T-cell (primary cell): Measurements from ENCODE around the gene GRIK4. TPM values are rescaled to one million over a fixed set of nuclear protein-coding genes. Genes with fewer than 3 reads are reported as not detected.
A peak's percentile ranks its signal among the peaks of the same experiment; 100 is the strongest.
"Not testable (repeated sequence)": the region's sequence is repeated elsewhere in the genome, so short reads cannot be mapped to it uniquely, and the experiment has no call there.

Source experiments
- ATAC-seq, 4 experiments: fragments of 200-7000 bp in 3 of 4; fragments of 150-1000 bp in 1 of 4; cut with Tn5 transposase; replicated peaks in 1 of 4; 1 replicate in 3 of 4; 2 replicates in 1 of 4; pipeline ENCODE4 v1.10.0; 2021; ENCODE audit warnings: moderate library complexity in 3 of 4, mild to moderate bottlenecking in 2 of 4, moderate number of reproducible peaks in 1 of 4
- CTCF ChIA-PET, 2 donors: fragments of 300-600 bp; sonication (Branson Sonifier 250); formaldehyde crosslinking; loops; one replicate each; lab custom pipeline; 2022; ENCODE audit warnings: antibody characterized with exemption in 2 of 2; lab: Charles Lee
- POLR2A ChIA-PET, 2 donors: fragments of 300-600 bp; sonication (Branson Sonifier 250); formaldehyde crosslinking; loops; one replicate each; lab custom pipeline; 2022; ENCODE audit warnings: antibody characterized with exemption in 2 of 2; lab: Charles Lee
- DNase-seq, 35 experiments: peaks; one replicate each; pipeline versions ENCODE4 v3.0.0 to v3.0.0-alpha.2; 2013 to 2023
- H3K27ac ChIP-seq: one replicate; pipeline ENCODE4 v1.5.1; 2013; ENCODE audit warnings: low read length
- H3K27me3 ChIP-seq, 2 experiments: replicated peaks in 1 of 2; 1 replicate in 1 of 2; 2 replicates in 1 of 2; pipeline versions ENCODE4 v1.6.1 to v1.7.0; 2013; ENCODE audit warnings: low read length in 1 of 2, mixed read lengths in 1 of 2; ENCODE audit not compliant: control insufficient read depth in 2 of 2, insufficient read depth in 2 of 2; ENCODE audit errors: extremely low read depth in 1 of 2
- H3K36me3 ChIP-seq, 2 donors: 1 replicate in 1 of 2; 2 replicates in 1 of 2; pipeline versions ENCODE4 v1.6.1 to v1.7.0; 2013; ENCODE audit warnings: low read length in 1 of 2; ENCODE audit not compliant: control insufficient read depth in 2 of 2, insufficient read depth in 1 of 2; ENCODE audit errors: extremely low read depth in 1 of 2
- H3K4me1 ChIP-seq, 2 experiments: 1 replicate in 1 of 2; 2 replicates in 1 of 2; pipeline versions ENCODE4 v1.6.1 to v1.7.0; 2013; ENCODE audit warnings: low read length in 2 of 2, mixed read lengths in 1 of 2; ENCODE audit not compliant: insufficient read depth in 2 of 2, control insufficient read depth in 1 of 2; ENCODE audit errors: extremely low read depth in 1 of 2
- H3K4me3 ChIP-seq, 2 donors: 1 replicate in 1 of 2; 2 replicates in 1 of 2; pipeline versions ENCODE4 v1.5.1 to v1.7.0; 2013; ENCODE audit warnings: mild to moderate bottlenecking in 2 of 2, low read length in 1 of 2, moderate library complexity in 1 of 2; ENCODE audit not compliant: control insufficient read depth in 1 of 2; ENCODE audit errors: extremely low read depth in 1 of 2
- H3K9me3 ChIP-seq: 2 replicates; pipeline ENCODE4 v1.7.0; 2013
- H3K27ac Mint-ChIP-seq, 2 donors: one replicate each; pipeline ENCODE4 v1.8.0; 2020 to 2021; ENCODE audit warnings: mild to moderate bottlenecking in 2 of 2, mixed read lengths in 2 of 2
- H3K27me3 Mint-ChIP-seq, 2 donors: one replicate each; pipeline ENCODE4 v1.8.0; 2021 to 2022; ENCODE audit warnings: mixed read lengths in 2 of 2
- H3K36me3 Mint-ChIP-seq: one replicate; pipeline ENCODE4 v1.8.0; 2021; ENCODE audit warnings: mixed read lengths
- H3K4me1 Mint-ChIP-seq, 3 donors: one replicate each; pipeline ENCODE4 v1.8.0; 2020 to 2022; ENCODE audit warnings: mixed read lengths in 3 of 3, mild to moderate bottlenecking in 1 of 3
- H3K4me3 Mint-ChIP-seq, 3 donors: one replicate each; pipeline ENCODE4 v1.8.0; 2020 to 2022; ENCODE audit warnings: mild to moderate bottlenecking in 3 of 3, mixed read lengths in 3 of 3, moderate library complexity in 3 of 3
- H3K9me3 Mint-ChIP-seq, 3 donors: one replicate each; pipeline ENCODE4 v1.8.0; 2020 to 2022; ENCODE audit warnings: mixed read lengths in 3 of 3
- WGBS: methylation state at CpG from one replicate; pipeline ENCODE4 v1.1.5; 2013; ENCODE audit warnings: missing lambda C conversion rate; ENCODE audit not compliant: insufficient coverage; 5-methylcytosine and 5-hydroxymethylcytosine counted together
- total RNA-seq, 35 experiments: library from RNA in 6 of 35; stranded (reverse) in 6 of 35; fragments of 120-200 nt in 1 of 35; gene quantifications; one replicate each; pipeline versions ENCODE4 v1.2.1 to v1.2.4 and lab custom pipeline; 2013 to 2026

The GRIK4 gene
- total RNA-seq, 5 donors from 2014 or later (not counting 1 experiment from before 2014, with no cell fraction given): 0.09 TPM; not detected in 4

DNA sequence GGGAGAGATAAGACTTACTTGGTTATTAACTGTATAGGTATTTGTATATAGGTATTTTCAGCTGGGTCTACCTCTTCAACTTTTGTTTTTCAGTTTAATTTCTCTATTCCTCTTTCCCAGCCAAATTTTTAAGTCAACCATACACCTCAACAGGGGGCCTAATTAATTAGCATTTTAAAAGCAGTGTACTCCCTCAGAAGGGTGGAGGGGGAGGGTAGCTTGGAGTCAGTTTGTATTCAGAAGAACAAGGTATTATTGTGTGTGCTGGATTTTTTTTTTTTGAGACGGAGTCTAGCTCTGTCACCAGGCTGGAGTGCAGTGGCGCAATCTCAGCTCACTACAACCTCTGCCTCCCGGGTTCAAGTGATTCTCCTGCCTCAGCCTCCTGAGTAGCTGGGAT, 8.0 kb upstream of the GRIK4 start:
- H3K9me3 ChIP-seq, H3K27ac ChIP-seq, H3K4me3 ChIP-seq, H3K36me3 ChIP-seq, DNase-seq, POLR2A ChIA-PET, H3K4me1 ChIP-seq, ATAC-seq, H3K4me3 Mint-ChIP-seq, H3K9me3 Mint-ChIP-seq, H3K27ac Mint-ChIP-seq, H3K36me3 Mint-ChIP-seq, H3K4me1 Mint-ChIP-seq: not testable (repeated sequence)
- peaks cover 56 to 69% of the 10 kb centered on the region in 2 donors for H3K27me3 Mint-ChIP-seq
- H3K27me3 ChIP-seq: peaks cover 5 to 35% of the 10 kb centered on the region in 2 experiments
- CTCF ChIA-PET: interaction anchor here in 1 of 2 donors (0.7 kb wide), 1 partner anchor 117 kb away, joined by 4 read pairs; no protein-coding TSS in a partner anchor
- WGBS: no CpG with 5 or more reads among the region's 3 CpGs

DNA sequence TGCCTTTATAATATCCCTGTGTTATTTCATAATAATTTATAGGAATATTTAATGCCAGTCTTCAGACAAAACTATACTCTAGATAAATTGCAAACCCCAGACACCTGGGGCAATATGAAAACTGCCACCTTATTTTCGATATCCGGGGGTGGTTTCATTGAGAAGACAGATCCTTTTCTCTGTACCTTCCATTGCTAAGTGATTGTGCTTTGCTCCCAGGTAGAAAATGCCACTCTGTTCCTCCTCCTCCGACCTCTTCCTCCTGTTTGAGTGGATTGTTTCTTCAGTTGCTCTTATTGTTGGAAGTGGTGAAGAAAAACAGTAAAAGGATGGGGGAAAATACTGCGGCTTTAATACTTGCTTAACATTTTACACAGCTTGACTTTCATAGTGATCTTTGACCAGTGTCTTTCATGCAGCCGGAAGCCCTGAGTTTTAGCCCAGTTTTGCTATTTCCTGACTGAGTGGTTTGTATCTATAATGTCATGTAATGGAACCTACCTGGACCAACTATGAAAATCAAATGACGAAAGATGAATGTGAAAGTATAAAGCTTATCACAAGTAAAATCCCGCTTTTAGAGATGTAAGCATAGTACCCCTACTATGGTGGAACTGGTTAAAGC, 5.6 kb upstream of the GRIK4 start:
- Histone ChIP-seq H3K4me1 (no peaks in the 10 kb centered on the region), H3K36me3 (no peaks in the 10 kb centered on the region), H3K27me3 (peaks cover 8 to 50% of the 10 kb centered on the region in 2 experiments), H3K9me3 (no peaks in the 10 kb centered on the region), H3K4me3 (no peak overlapping the region), H3K27ac (no peak overlapping the region)
- H3K9me3 Mint-ChIP-seq: no peaks in the 10 kb centered on the region
- H3K36me3 Mint-ChIP-seq: no peaks in the 10 kb centered on the region
- DNase-seq: no peak
- H3K4me1 Mint-ChIP-seq: peaks cover 0 to 4% (median 0%) of the 10 kb centered on the region in 3 donors
- no CpG with 5 or more reads among the region's 7 CpGs for WGBS
- no peak for ATAC-seq
- CTCF ChIA-PET: no interaction called here
- POLR2A ChIA-PET: no interaction called here
- no peak overlapping the region for H3K27ac Mint-ChIP-seq
- peaks cover 72 to 84% of the 10 kb centered on the region in 2 donors for H3K27me3 Mint-ChIP-seq
- H3K4me3 Mint-ChIP-seq: no peak overlapping the region

DNA sequence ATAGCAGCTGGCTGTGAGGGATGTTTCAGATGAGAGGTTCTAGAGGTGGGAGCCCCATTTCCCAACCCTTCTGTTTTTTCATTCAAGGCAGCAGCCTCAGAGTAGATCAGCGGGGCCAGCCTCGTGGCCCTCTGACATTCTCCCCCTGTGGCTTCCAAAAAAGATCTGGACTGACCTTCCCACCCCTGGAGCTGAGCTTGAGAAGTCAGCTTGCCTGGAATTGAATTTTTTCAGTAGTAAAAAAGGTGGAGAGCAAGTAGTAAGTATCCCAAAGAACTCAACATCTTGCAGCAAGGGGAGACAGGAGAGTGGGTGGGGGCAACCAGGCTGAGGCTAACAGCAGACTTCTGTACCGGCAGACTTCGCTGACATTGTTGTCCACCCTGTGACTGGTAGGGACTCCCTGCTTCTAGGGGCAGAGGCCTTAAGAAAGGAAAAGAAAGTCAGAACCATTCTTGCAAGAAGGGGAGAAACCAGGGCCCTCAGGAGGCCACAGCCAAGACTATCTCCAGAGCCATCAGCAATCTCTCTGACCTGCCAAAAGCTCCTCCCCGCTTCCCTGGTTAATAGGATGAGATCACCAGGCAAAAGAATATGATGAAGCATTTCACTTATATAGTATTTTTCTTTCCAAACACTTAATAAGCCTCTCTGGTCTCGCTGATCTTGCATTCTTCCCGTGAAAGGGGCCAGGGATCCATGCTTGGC, 2.0 kb upstream of the GRIK4 start:
- POLR2A ChIA-PET: no interaction called here
- no peak overlapping the region for H3K27ac ChIP-seq
- H3K9me3 Mint-ChIP-seq: no peaks in the 10 kb centered on the region
- H3K4me1 ChIP-seq: peaks cover 0 to 4% of the 10 kb centered on the region in 2 experiments
- ATAC-seq (no peak), DNase-seq (no peak)
- H3K9me3 ChIP-seq: no peaks in the 10 kb centered on the region
- no peak overlapping the region for H3K27ac Mint-ChIP-seq
- peaks cover 0 to 6% (median 0%) of the 10 kb centered on the region in 3 donors for H3K4me1 Mint-ChIP-seq
- 100% methylated on average over 1 of the region's 7 CpGs for WGBS
- H3K4me3 Mint-ChIP-seq: peak overlapping the region in 1 of 3 donors; percentile 57
- H3K36me3 ChIP-seq: no peaks in the 10 kb centered on the region
- peaks cover 5 to 60% of the 10 kb centered on the region in 2 experiments for H3K27me3 ChIP-seq
- no peaks in the 10 kb centered on the region for H3K36me3 Mint-ChIP-seq
- no peak overlapping the region for H3K4me3 ChIP-seq
- peaks cover 55 to 80% of the 10 kb centered on the region in 2 donors for H3K27me3 Mint-ChIP-seq
- CTCF ChIA-PET: interaction anchor here in 1 of 2 donors (1.1 kb wide), 1 partner anchor 119 kb away, joined by 3 read pairs; no protein-coding TSS in a partner anchor

DNA sequence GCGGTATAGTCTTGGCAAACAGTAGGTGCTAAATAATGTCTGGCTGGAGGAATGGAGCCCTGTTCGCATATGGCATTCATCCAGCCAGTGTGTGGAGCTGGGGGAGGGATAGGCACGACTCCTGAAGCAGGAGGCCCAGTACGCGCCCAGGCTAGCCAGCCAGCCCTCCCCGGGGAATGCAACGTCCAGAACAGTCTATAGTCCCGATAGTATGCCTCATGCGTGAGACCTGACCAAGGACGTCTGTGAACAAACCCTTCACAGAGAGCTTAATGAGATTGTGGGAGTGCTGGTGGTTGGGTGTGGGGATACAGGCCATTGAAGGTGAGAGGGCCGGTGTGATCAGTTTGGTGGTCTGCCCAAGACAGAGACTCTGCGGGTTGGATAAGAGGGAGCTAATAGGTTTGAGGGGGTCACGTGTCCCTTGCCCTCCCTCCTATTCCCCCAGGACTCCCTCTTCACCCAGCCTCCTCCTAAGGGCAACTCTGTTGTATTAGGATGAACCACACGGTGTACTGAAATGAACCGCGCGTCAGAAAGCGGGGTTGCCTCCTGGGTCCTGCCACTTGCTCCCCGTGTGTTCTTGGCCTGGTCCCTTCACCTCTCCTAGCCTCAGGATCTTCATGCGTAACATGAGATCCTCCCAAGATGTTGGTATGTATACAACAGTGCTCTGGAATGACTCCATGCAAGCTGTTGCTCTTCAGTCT, 987 bp upstream of the GRIK4 start:
- no peaks in the 10 kb centered on the region for H3K9me3 Mint-ChIP-seq
- peak overlapping the region in 2 of 3 donors; percentile 57 to 59 for H3K4me3 Mint-ChIP-seq
- H3K27me3 Mint-ChIP-seq: peaks cover 59 to 79% of the 10 kb centered on the region in 2 donors
- WGBS: 75% methylated on average over 17 of the region's 20 CpGs
- H3K27ac Mint-ChIP-seq: peak overlapping the region in 1 of 2 donors; percentile 63
- no peaks in the 10 kb centered on the region for H3K36me3 ChIP-seq
- no peak overlapping the region for H3K27ac ChIP-seq
- H3K27me3 ChIP-seq: peaks cover 5 to 64% of the 10 kb centered on the region in 2 experiments
- CTCF ChIA-PET: interaction anchor here in 1 of 2 donors (1.1 to 1.3 kb wide), 2 partner anchors 174 to 684 kb away, joined by 3 to 4 read pairs; no protein-coding TSS in a partner anchor
- H3K36me3 Mint-ChIP-seq: no peaks in the 10 kb centered on the region
- no peak for DNase-seq
- ATAC-seq: no peak
- POLR2A ChIA-PET: no interaction called here
- no peak overlapping the region for H3K4me3 ChIP-seq
- H3K4me1 Mint-ChIP-seq: peaks cover 0 to 6% (median 0%) of the 10 kb centered on the region in 3 donors
- no peaks in the 10 kb centered on the region for H3K9me3 ChIP-seq
- peaks cover 0 to 4% of the 10 kb centered on the region in 2 experiments for H3K4me1 ChIP-seq

DNA sequence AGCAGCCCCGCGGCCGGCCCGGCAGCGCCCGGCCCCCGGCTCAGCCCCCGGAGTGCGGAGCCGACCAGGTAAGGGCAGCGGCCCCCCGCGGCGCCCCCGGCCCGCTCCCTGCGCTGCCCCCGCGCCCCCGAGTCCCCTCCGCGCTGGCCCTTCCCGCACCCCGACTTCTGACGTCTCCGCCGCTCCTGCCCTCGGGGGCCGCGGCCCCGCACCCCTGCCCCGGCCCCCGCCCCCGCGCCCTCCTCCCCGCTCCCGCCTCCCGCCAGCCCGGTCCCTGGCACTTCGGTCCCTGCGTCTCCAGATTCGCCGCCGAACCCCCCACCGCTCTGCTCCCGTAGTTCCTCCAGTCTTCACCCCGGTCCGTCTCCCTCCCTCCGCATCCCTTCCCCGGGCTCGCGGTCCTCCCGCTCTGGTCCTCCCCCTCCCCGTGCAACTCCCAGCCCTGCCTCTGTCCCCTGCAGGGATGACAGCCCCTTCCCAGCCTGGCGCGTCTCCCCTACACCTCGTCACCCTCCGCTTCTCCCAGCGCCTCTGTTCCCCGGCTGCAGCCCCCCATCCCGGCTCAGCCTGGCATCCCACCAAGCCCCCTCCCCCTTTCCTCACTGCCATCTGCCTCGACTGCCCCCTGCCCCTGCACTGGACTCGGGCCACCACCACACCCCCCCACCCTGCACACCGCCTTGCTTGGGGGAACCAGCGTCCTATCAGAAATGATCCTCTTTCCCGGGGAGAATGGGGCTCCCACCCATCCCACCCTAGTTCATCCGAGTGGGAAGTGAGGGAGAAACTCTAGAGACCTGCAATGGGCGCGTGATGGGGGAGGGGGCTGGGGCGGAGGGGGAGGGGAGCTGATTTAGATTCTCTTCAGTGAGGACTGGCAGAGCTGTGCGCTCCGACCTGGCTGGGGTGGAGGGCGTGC, 531 bp downstream of the GRIK4 start:
- H3K4me3 ChIP-seq: no peak overlapping the region
- no peaks in the 10 kb centered on the region for H3K36me3 ChIP-seq
- H3K4me3 Mint-ChIP-seq: peak overlapping the region in 2 of 3 donors; percentile 18 to 56
- ATAC-seq: no peak
- ChIA-PET POLR2A (no interaction called here), CTCF (interaction anchor here (0.5 to 1.3 kb wide), 2 partner anchors 683 to 1054 kb away, joined by 3 to 4 read pairs; no protein-coding TSS in a partner anchor)
- no peaks in the 10 kb centered on the region for H3K36me3 Mint-ChIP-seq
- no peak overlapping the region for H3K27ac Mint-ChIP-seq
- peaks cover 58 to 77% of the 10 kb centered on the region in 2 donors for H3K27me3 Mint-ChIP-seq
- no peak overlapping the region for H3K27ac ChIP-seq
- WGBS: 9% methylated on average over 53 of the region's 73 CpGs
- H3K9me3 Mint-ChIP-seq: no peaks in the 10 kb centered on the region
- no peak for DNase-seq
- H3K27me3 ChIP-seq: peaks cover 3 to 76% of the 10 kb centered on the region in 2 experiments
- peaks cover 0 to 6% (median 5%) of the 10 kb centered on the region in 3 donors for H3K4me1 Mint-ChIP-seq
- H3K9me3 ChIP-seq: no peaks in the 10 kb centered on the region
- peaks cover 0 to 4% of the 10 kb centered on the region in 2 experiments for H3K4me1 ChIP-seq
